GM12878 (cell line): ENCODE results near the gene CD68. TPM values are rescaled to one million over a fixed set of nuclear protein-coding genes. Genes with fewer than 3 reads are reported as not detected.

Experiments used
- ATAC-seq: fragments of 200-7000 bp; cut with Tn5 transposase; 3 replicates; pipeline ENCODE4 v1.9.1; 2020; ENCODE audit warnings: mild to moderate bottlenecking, moderate library complexity
- BruUV-seq: library from RNA; stranded (reverse); fragments of 400-500 nt; replicated peaks from 2 replicates; lab custom pipeline; 2021; lab: Mats Ljungman, UMichigan
- CTCF ChIA-PET: fragments of 300-600 bp; sonication (Branson Sonifier 250); formaldehyde crosslinking; extraction: SDS; loops from one replicate; lab custom pipeline; 2021; ENCODE audit warnings: inconsistent platforms; lab: Yijun Ruan, JAX
- POLR2A ChIA-PET: fragments of 350-600 bp; formaldehyde crosslinking; extraction: SDS; loops from one replicate; lab custom pipeline; 2021; ENCODE audit warnings: inconsistent platforms; lab: Charles Lee
- RAD21 ChIA-PET: fragments of 300-600 bp; sonication (Branson Sonifier 250); formaldehyde crosslinking; loops from one replicate; lab custom pipeline; 2023; ENCODE audit warnings: antibody characterized with exemption; ENCODE audit not compliant: unreplicated experiment; lab: Charles Lee
- SMC1A ChIA-PET: fragments of 300-600 bp; sonication (Branson Sonifier 250); formaldehyde crosslinking; loops from one replicate; lab custom pipeline; 2023; ENCODE audit not compliant: unreplicated experiment, uncharacterized antibody; lab: Charles Lee
- DNase-seq: peaks from one replicate; pipeline ENCODE4 v3.0.0-alpha.2; 2011; ENCODE audit warnings: low read depth, low spot score
- FAIRE-seq: peaks from 3 replicates; lab custom pipeline; 2011; peaks lifted over from hg19 to GRCh38; lab: Jason Lieb, UNC
- H2AFZ ChIP-seq: 2 replicates; pipeline ENCODE4 v1.6.0; 2011; ENCODE audit warnings: low read depth, low read length, control low read depth; ENCODE audit not compliant: control insufficient read depth
- H3K27ac ChIP-seq: 2 replicates; pipeline ENCODE4 v1.5.1; 2011; ENCODE audit warnings: control low read depth; ENCODE audit not compliant: control insufficient read depth, insufficient read depth
- H3K27me3 ChIP-seq, 2 experiments: replicated peaks in 1 of 2; 2 replicates each; pipeline versions ENCODE4 v1.6.0 to v1.6.1; 2011; ENCODE audit warnings: low read length in 1 of 2; ENCODE audit not compliant: control insufficient read depth in 2 of 2, insufficient read depth in 2 of 2
- H3K36me3 ChIP-seq, 2 experiments: 2 replicates each; pipeline ENCODE4 v1.5.1; 2011; ENCODE audit warnings: low read length in 1 of 2; ENCODE audit not compliant: control insufficient read depth in 2 of 2, insufficient read depth in 2 of 2
- H3K4me1 ChIP-seq: 2 replicates; pipeline ENCODE4 v1.6.1; 2011; ENCODE audit warnings: mild to moderate bottlenecking, low read length, moderate library complexity, mixed read lengths; ENCODE audit not compliant: control insufficient read depth, insufficient read depth
- H3K4me2 ChIP-seq: 2 replicates; pipeline ENCODE4 v1.6.0; 2011; ENCODE audit warnings: control low read depth; ENCODE audit not compliant: control insufficient read depth, insufficient read depth
- H3K4me3 ChIP-seq: fragments of 200-600 bp; sonication (generic); 2 replicates; pipeline ENCODE4 v1.5.1; 2016
- H3K79me2 ChIP-seq: 2 replicates; pipeline ENCODE4 v1.6.0; 2011; ENCODE audit warnings: low read length; ENCODE audit not compliant: control insufficient read depth, insufficient read depth
- H3K9ac ChIP-seq: 2 replicates; pipeline ENCODE4 v1.8.0; 2011; ENCODE audit warnings: low read length, control low read depth, mixed read lengths; ENCODE audit not compliant: control insufficient read depth, insufficient read depth
- H3K9me3 ChIP-seq: replicated peaks from 3 replicates; pipeline ENCODE4 v1.5.1; 2011; ENCODE audit warnings: mild to moderate bottlenecking, low read length; ENCODE audit not compliant: control insufficient read depth, insufficient read depth
- H4K20me1 ChIP-seq: 2 replicates; pipeline ENCODE4 v1.6.0; 2011; ENCODE audit not compliant: control insufficient read depth, insufficient read depth
- BRCA1 ChIP-seq: IDR thresholded peaks from 2 replicates; pipeline ENCODE4 v1.6.1; 2011; ENCODE audit warnings: low read depth, low read length, improper control_type of control experiment
- CBFB ChIP-seq: IDR thresholded peaks from 2 replicates; pipeline ENCODE4 v1.6.1; 2016; ENCODE audit warnings: antibody characterized with exemption, low read depth
- CHD4 ChIP-seq: fragments of 200-600 bp; sonication (generic); IDR thresholded peaks from 2 replicates; pipeline ENCODE4 v1.6.1; 2016; ENCODE audit warnings: mild to moderate bottlenecking
- EGR1 ChIP-seq, 2 experiments: IDR thresholded peaks; 1 replicate in 1 of 2; 2 replicates in 1 of 2; pipeline ENCODE4 v1.6.1; 2011 to 2012; ENCODE audit warnings: low read depth in 2 of 2, low read length in 2 of 2, borderline replicate concordance in 1 of 2, mild to moderate bottlenecking in 1 of 2, moderate library complexity in 1 of 2
- GATAD2B ChIP-seq: fragments of 450-650 bp; conservative IDR thresholded peaks from 2 replicates; pipeline ENCODE4 v1.6.1; 2017; ENCODE audit warnings: low read depth, mild to moderate bottlenecking, moderate library complexity
- IKZF2 ChIP-seq, 2 experiments: fragments of 450-650 bp; IDR thresholded peaks; 2 replicates each; pipeline ENCODE4 v1.6.1; 2017; ENCODE audit warnings: mild to moderate bottlenecking in 2 of 2, moderate library complexity in 2 of 2
- MEF2B ChIP-seq: fragments of 450-650 bp; IDR thresholded peaks from 2 replicates; pipeline ENCODE4 v1.6.1; 2018; ENCODE audit warnings: mild to moderate bottlenecking, moderate library complexity; ENCODE audit not compliant: partially characterized antibody, poor library complexity, severe bottlenecking
- PML ChIP-seq: IDR thresholded peaks from 2 replicates; pipeline ENCODE4 v1.6.1; 2012; ENCODE audit warnings: low read length, inconsistent platforms
- SIN3A ChIP-seq: IDR thresholded peaks from 2 replicates; pipeline ENCODE4 v1.6.1; 2012; ENCODE audit warnings: low read depth, low read length, improper control_type of control experiment
- SMARCA5 ChIP-seq: fragments of 450-650 bp; IDR thresholded peaks from 2 replicates; pipeline ENCODE4 v1.6.1; 2017; ENCODE audit warnings: mild to moderate bottlenecking
- SP1 ChIP-seq: IDR thresholded peaks from one replicate; pipeline ENCODE4 v1.6.1; 2011; ENCODE audit warnings: low read depth, low read length
- SREBF2 ChIP-seq: IDR thresholded peaks from 2 replicates; pipeline ENCODE4 v1.6.1; 2012; ENCODE audit warnings: mild to moderate bottlenecking, low read length
- SUPT20H ChIP-seq: IDR thresholded peaks from 2 replicates; pipeline ENCODE4 v1.6.1; 2011; ENCODE audit warnings: low read depth, mild to moderate bottlenecking, low read length, moderate library complexity, borderline replicate concordance; ENCODE audit not compliant: control insufficient read depth
- TARDBP ChIP-seq: IDR thresholded peaks from 2 replicates; pipeline ENCODE4 v1.6.1; 2016; ENCODE audit warnings: borderline replicate concordance
- WRNIP1 ChIP-seq: IDR thresholded peaks from 2 replicates; pipeline ENCODE4 v1.6.1; 2011; ENCODE audit warnings: low read depth, low read length, improper control_type of control experiment, borderline replicate concordance
- YY1 ChIP-seq: IDR thresholded peaks from 2 replicates; pipeline ENCODE4 v1.6.1; 2011; ENCODE audit warnings: low read depth, mild to moderate bottlenecking, low read length
- ZNF217 ChIP-seq: fragments of 450-650 bp; IDR thresholded peaks from 2 replicates; pipeline ENCODE4 v1.6.1; 2017; ENCODE audit warnings: antibody characterized with exemption, mild to moderate bottlenecking
- ZNF622 ChIP-seq: fragments of 450-650 bp; IDR thresholded peaks from 2 replicates; pipeline ENCODE4 v1.6.1; 2017; ENCODE audit warnings: mild to moderate bottlenecking, inconsistent platforms
- WGBS: methylation state at CpG from one replicate; pipeline ENCODE4 v1.1.6; 2016; ENCODE audit warnings: low lambda C conversion rate; ENCODE audit not compliant: insufficient replicate concordance, insufficient coverage; ENCODE audit errors: missing lambda C conversion rate; 5-methylcytosine and 5-hydroxymethylcytosine counted together
- in situ Hi-C: fragments of 300-500 bp; cut with MboI; formaldehyde crosslinking; loops from 9 replicates; pipeline ENCODE4 v1.14.3; 2018; ENCODE audit warnings: mixed read lengths
- intact Hi-C: fragments of 100-400 bp; cut with micrococcal nuclease; formaldehyde crosslinking; loops from one replicate; pipeline ENCODE4 v1.14.2; 2022; ENCODE audit not compliant: unreplicated experiment
- polyA plus RNA-seq, 11 experiments: library from polyadenylated mRNA; depleted of rRNA in 4 of 11; unstranded in 6 of 11; stranded (reverse) in 5 of 11; fragments of >200 nt; fragmentation: Nextera tagmentation in 4 of 11; fragmentation: Illumina TruSeq in 1 of 11; extraction: Ambion mirVana in 4 of 11; extraction: Trizol in 1 of 11; gene quantifications; 1 replicate in 1 of 11; 2 replicates in 10 of 11; pipeline versions ENCODE4 v1.2.1 to v1.2.3, GENCODE V29; 2011 to 2016; ENCODE audit warnings: inconsistent platforms in 2 of 11, missing spikeins in 2 of 11, low read depth in 1 of 11
- total RNA-seq, 4 experiments: library from RNA; depleted of rRNA in 3 of 4; stranded (reverse); fragments of >200 nt in 3 of 4; fragmentation: Illumina TruSeq in 1 of 4; extraction: Trizol in 1 of 4; gene quantifications; 2 replicates each; pipeline versions ENCODE4 v1.2.1 to v1.2.3, GENCODE V29; 2013 to 2021
- TF ChIP-seq, protein P1 (sequence below): fragments of 450-650 bp; conservative IDR thresholded peaks from 2 replicates; pipeline ENCODE4 v1.6.1; 2017; ENCODE audit warnings: mild to moderate bottlenecking, moderate library complexity
- TF ChIP-seq, protein P2 (sequence below): fragments of 150-350 bp; IDR thresholded peaks from 2 replicates; pipeline ENCODE4 v1.6.1; 2014; ENCODE audit warnings: mild to moderate bottlenecking, low read depth, low read length

CD68 gene
- total and polyA plus RNA-seq, 10 of the 15 experiments (the other 5 are each of a cell fraction or from before 2014, with no cell fraction given), result 2.6 to 6.9 (median 3.8) TPM

DNA sequence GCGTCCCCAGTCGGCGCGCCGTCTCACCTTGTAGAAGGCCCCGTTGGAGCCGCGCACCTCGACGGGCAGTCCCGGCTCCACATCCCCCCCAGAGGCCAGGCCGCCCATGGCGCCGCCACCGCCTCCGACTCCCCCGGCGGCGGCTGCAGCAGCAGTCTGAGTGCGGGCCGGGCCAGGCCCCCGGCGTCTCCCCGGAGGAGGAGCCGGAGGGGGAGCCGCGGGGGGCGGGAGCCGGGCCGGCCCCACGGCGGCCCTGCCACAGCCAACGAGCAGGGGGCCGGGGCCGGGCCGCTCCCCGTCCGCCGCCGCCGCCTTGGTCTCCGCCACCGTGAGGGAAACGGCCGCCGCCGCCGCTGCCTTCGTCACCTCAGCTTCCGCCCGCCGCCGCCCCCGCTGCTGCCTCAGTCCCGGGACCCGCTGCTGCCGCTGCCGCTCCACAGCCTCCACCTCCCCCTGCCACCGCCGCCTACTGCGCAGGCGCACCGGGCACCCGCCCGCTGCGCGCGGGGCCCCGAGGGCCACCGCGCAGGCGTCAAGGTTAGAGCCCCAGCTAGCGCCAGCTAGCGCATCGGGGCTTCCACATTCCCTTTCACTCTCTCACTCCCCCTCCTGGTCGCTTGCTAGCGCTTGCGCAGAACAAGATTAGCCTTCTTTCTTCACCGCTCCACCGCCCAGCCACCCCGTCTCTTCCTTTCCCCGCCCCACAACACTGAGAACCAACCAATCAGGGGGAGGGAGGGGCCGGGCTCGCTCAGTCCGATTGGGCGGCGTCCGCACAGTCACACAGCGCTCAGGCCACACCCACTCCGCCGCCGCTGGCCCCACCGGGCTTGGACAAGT lies 35.2 kb downstream of the CD68 start, which contains the start of gene FXR2:
FXR2 (minus strand) TSS at position 473 of the 840 bp plus-strand sequence; CDS start at position 108, 365 bp downstream.
- ChIA-PET SMC1A (interaction anchor here (1.0 to 1.2 kb wide), 2 partner anchors 12 to 71 kb away, joined by 4 to 5 read pairs; partner anchors contain the start of gene SAT2), RAD21 (interaction anchor here (1.1 to 2.4 kb wide), 6 partner anchors 13 to 278 kb away, joined by 3 to 21 read pairs (median 7); partner anchors contain the start of genes ACAP1, CD68, MPDU1 and SAT2), CTCF (interaction anchor here (0.6 to 2.8 kb wide), 20 partner anchors 9 to 376 kb away, joined by 3 to 22 read pairs (median 4); partner anchors contain the start of genes MPDU1, SAT2, TP53 and WRAP53), POLR2A (interaction anchor here (0.6 to 3.6 kb wide), 14 partner anchors 13 to 278 kb away, joined by 3 to 35 read pairs (median 3); partner anchors contain the start of genes ACAP1, ATP1B2, CD68 and MPDU1)
- Histone ChIP-seq H3K9ac (peak within 1 kb of the TSS; percentile 84), H3K79me2 (peaks cover 31% of the 10 kb centered on the region), H3K36me3 (peaks cover 0 to 4% of the 10 kb centered on the region in 2 experiments; a peak in 1 of 4 replicates), H3K4me3 (peak within 1 kb of the TSS; percentile 83), H2AFZ (peak within 1 kb of the TSS; percentile 25), H3K4me2 (peak within 1 kb of the TSS; percentile 98), H4K20me1 (no peaks in the 10 kb centered on the region; the same call in 1 of the 2 replicates), H3K27me3 (no peaks in the 10 kb centered on the region), H3K4me1 (peaks cover 4% of the 10 kb centered on the region; the same call in 1 of the 2 replicates), H3K9me3 (no peaks in the 10 kb centered on the region), H3K27ac (peak within 1 kb of the TSS; percentile 81)
- intact Hi-C loops (loop anchor here (5.0 kb wide), 2 partner anchors 32 to 73 kb away; partner anchors contain the start of genes MPDU1, TP53 and WRAP53), in situ Hi-C loops (no loop called here)
- WGBS, result under 1% methylated on average over 75 of the region's 93 CpGs
- FAIRE-seq (peak; percentile 97), ATAC-seq (peak; percentile 95), DNase-seq (peak; percentile 99)
- no TSS peak for BruUV-seq
- TF ChIP-seq MEF2B (no peak), CBFB (no peak), EGR1 (IDR thresholded peaks at IDR 0.05; ENCODE audit: borderline replicate concordance in 1 of 2, low read depth in 2 of 2, low read length in 2 of 2) (peak in 1 of 2 experiments; percentile 84; a peak in 1 of 3 replicates), PML (no peak), YY1 (peak; percentile 63), SUPT20H (no peak), SP1 (peak; percentile 88), GATAD2B (peak; percentile 98), CHD4 (no peak), SIN3A (no peak; the same call in 1 of the 2 replicates), TARDBP (no peak), BRCA1 (no peak), ZNF622 (no peak), WRNIP1 (no peak), SMARCA5 (peak; percentile 92; the same call in 1 of the 2 replicates), SREBF2 (no peak), ZNF217 (peak; percentile 57), IKZF2 (IDR thresholded peaks at IDR 0.05) (no peak)
- TF ChIP-seq, protein P1, sequence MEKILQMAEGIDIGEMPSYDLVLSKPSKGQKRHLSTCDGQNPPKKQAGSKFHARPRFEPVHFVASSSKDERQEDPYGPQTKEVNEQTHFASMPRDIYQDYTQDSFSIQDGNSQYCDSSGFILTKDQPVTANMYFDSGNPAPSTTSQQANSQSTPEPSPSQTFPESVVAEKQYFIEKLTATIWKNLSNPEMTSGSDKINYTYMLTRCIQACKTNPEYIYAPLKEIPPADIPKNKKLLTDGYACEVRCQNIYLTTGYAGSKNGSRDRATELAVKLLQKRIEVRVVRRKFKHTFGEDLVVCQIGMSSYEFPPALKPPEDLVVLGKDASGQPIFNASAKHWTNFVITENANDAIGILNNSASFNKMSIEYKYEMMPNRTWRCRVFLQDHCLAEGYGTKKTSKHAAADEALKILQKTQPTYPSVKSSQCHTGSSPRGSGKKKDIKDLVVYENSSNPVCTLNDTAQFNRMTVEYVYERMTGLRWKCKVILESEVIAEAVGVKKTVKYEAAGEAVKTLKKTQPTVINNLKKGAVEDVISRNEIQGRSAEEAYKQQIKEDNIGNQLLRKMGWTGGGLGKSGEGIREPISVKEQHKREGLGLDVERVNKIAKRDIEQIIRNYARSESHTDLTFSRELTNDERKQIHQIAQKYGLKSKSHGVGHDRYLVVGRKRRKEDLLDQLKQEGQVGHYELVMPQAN, result peak; percentile 91
- TF ChIP-seq, protein P2, sequence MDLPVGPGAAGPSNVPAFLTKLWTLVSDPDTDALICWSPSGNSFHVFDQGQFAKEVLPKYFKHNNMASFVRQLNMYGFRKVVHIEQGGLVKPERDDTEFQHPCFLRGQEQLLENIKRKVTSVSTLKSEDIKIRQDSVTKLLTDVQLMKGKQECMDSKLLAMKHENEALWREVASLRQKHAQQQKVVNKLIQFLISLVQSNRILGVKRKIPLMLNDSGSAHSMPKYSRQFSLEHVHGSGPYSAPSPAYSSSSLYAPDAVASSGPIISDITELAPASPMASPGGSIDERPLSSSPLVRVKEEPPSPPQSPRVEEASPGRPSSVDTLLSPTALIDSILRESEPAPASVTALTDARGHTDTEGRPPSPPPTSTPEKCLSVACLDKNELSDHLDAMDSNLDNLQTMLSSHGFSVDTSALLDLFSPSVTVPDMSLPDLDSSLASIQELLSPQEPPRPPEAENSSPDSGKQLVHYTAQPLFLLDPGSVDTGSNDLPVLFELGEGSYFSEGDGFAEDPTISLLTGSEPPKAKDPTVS, result no peak
